Stimulated activated CD4-positive, alpha-beta T cell treated with anti-CD3 and anti-CD28 coated beads, TNF-alpha, amount 100 ng/mL, for 24 hours (primary cell): ENCODE results near the gene ATRNL1.

Experiments
- DNase-seq, 3 experiments: peaks; one replicate each; pipeline ENCODE4 v3.0.0-alpha.2; 2020; ENCODE audit warnings: low read depth in 3 of 3

The ATRNL1 gene

DNA sequence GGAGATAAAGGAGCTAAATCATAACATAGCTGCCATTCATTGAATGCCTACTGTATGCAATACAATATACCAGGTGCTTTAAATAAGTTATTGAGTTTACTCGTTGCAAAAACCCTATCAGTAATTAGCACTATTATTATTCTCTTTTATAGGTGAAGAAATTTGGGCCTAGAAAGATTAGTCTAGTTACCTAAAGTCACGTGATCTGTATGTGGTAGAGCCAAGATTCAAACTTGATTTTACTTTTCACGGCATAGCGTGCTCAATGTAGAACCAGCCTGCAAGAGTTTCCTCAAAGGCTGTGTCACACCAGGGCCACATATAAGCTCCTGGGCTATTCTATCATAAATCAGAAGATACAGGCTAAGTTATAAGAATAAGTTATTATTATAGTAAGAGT lies 740.0 kb downstream of the ATRNL1 start:
- no peak for DNase-seq

DNA sequence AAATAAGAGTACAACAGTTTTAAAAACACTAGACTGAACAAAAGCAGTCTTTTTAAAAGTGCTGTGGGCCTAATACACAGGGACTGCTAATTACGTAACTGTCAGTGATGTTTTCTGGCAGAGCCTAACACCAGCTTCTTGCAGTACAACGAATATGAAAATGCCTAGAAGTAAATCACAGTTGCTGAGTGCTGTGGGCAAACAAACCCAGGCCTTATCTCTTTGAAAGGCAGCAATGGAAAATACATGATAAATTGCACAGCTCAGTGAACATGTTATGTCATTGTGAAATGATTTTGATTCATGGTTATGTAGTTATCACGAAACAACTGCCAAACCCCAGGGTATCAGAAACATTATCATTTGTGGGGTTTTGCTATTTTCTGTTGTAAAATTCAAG lies 751.4 kb downstream of the ATRNL1 start:
- no peak for DNase-seq

DNA sequence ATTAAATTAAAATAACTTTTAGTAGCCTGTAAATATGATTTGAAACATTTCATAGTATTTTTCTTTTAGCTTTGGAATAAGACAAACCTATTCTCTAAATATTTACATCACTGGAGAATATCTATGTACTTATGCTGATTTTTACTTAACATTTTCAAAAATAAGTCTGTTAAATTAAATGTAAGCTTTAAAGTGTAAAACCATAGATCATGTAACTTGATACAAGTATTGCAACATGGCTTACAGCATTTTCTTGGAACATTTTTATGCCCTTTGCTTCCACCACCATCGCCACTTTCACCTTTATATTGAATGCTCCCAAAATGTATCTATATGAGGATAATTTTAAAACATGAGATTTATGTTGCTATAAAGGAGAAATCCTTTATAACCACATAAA lies 752.8 kb downstream of the ATRNL1 start:
- DNase-seq: no peak

DNA sequence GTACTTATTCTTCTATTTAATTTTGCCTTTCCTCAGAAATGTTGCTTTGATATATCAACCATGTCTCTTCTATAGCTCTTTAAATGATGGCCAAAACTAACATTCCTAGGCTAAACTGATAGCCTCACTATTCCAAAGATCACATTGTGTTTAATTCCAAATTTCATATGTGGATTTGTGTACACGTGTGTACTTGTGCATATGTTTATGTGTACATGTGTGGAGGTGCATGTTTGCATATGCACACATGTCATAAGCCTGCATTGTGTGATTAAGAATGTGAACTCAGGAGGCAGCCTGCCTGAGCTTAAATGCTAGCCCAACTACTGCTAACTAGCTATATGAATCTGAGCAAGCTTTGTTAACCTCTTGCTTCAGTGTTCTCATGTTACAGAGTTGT lies 753.4 kb downstream of the ATRNL1 start:
- DNase-seq: no peak

DNA sequence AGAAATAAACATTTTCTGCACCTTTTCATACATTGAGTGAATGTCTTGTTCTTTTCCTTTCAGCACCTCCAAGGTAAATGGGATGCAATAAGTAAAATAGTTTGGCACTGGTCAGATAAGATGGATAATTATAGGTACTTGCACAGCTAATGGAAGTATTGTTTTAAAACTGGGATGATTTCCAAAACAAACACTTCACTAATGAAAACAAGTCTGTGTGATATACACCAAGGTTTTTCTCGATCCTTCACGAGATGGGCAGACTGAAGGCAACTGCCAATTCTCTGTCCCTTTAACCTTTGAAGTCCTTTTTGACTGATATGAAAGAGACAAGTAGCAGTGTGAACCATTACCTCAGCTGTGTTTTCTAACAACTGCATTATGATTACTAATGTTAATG lies 756.0 kb downstream of the ATRNL1 start:
- DNase-seq: no peak

DNA sequence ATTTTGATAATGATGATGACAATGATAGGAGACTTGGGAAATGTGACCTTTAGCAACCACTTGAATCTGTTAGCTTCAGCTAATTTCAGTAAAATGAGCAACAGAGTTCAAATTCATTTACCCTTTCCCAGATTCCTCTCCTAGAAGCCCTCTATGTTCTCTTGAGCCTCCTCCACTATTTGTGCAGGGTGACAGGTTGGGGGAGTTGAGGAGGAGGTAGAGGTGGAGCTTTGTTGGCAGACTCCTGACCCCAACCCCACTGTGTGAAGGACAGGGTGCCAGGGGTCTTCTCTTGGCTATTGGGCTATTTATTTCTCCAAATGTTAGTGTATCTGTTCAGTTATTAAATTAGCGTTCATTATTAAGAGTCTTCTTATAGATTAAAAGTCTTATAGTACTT lies 757.5 kb downstream of the ATRNL1 start:
- DNase-seq: no peak

DNA sequence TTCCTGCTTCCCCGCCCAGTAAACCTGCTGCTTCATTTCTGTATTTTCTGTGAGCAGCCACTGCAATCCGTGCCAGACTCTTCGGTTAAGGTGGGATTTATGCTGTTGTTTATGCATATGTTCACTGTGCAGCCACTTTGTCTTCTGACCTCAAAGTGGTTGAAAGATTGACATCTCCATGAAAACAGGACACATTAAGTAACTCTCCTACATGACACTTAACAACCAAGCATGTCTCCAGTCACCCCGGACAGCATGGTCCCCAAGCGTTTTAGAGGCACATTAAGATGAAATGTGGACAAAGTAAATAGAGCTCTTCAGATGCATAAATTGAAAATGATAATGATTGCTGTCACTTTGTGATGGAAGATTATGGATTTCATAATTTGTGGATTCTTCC lies 758.5 kb downstream of the ATRNL1 start:
- DNase-seq: no peak

DNA sequence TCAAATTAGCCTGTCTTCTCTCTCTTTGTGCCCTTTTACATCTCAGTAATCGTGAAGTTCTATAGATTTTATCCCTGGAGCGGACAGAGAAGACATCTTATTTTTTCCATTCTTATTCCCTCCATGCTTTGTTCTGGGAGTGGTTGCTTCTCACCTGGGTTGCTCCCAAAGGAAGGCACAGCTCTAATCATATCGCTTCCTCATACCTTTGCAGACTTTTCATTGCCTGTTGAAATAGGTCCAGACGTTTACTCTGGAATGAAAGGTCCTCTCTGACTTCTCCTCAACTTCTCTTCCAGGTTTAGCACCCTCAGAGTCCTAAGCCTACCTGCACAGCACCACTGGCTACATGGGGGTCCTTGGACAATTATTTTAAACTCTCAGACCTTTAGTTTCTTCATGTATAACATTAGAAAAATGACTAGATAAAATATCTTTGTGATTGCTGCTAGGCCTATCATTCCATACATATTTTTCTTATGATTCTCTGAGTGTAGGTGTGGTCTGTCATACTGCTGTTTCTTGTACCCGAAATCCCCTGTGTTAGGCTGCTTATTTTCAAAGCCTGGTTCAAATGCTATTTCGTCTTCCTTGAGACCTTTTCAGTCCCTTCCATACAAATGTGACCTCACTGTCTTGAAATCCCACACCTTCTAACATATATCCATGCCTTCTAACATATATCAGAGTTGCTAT lies 761.7 kb downstream of the ATRNL1 start:
- no peak for DNase-seq

DNA sequence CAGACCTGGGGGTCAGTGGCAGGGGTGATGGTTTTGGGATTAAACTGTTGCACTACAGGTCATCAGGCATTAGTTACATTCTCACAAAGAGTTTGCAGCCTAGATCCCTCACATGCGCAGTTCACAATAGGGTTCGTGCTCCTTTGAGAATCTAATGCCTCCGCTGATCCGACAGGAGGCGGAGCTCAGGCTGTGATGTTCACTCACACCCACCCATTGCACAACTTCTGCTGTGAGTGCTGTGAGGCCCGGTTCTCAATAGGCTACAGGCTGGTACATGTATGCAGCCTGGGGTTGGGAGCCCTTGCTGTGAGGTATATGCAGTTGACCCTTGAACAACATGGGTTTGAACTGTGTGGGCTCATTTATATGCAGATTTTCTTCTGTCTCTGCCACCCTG lies 763.4 kb downstream of the ATRNL1 start:
- DNase-seq: no peak

DNA sequence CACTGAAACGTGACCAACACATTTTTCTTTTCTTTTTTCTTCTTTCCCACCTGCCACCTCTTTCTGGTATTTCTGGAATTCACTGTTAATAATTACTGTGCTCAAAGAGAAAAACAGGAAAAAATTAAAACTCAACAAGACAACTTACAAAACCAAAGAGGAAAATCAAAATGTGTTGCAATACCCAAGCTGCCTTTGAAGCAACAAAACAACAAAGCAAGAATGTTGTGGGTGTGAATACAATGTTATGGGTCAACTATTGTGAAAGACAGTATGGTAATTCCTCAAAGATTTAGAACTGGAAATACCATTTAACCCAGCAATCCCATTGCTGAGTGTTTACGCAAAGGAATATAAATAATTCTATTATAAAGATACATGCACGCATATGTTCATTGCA lies 764.7 kb downstream of the ATRNL1 start:
- no peak for DNase-seq

DNA sequence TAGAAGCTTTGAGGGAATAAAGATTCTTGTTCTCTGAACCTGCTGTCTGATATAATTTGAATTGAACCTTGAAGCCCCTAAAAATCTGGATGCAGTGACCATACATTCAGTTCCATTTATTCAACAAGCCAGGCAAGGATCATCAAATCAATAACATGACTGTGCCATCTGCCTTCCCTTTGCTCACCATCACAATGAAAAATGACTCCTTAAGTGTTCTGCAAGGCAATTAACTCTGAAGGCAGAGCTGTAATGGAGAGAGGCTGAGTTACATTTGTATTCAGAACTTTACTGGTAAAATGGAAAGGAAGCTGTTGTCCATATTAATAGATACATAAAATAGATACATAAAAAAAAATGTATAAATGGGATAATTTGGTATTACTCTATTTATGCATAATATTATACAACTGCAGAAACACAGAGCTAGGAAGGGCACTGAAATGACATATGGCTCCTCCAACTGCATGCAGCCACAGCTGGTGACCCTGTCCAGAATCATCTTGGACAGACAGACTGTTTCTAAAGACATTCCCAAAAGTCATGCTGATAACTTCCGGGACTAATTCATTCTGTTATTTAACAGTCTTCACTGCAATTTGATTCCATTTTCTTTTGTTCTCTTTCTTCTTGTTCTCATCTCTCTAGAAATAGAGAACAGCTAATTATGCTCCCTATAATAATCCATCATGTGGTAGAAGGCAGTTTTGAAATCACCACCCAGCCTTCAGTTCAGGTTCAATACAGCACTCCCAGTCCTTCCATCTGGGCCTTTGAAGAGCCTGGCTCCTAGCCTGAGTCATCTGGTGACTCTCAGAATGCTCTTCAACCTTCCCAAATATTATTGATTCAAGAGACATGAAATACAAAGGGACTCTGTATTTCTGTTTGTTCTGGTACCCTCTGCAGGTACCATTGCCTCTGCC lies 767.3 kb downstream of the ATRNL1 start:
- DNase-seq: no peak

DNA sequence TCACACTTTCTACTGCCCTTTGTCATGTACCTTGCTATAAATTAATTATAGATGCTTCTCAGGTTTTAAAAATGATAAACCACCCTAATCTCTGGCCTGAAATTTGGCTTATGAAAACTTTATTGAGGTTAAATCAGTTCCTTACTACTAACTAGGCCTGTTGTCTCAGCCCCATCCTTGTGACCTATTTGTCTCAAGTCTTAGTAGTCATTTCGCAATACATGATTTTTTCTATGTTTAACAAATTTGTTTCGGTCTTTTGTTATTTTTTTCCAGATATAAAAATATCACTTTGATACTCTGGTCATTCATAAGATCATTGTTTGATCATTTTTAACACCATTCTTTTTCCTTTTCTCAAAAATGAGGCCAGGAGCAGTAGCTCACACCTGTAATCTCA lies 768.3 kb downstream of the ATRNL1 start:
- DNase-seq: no peak

DNA sequence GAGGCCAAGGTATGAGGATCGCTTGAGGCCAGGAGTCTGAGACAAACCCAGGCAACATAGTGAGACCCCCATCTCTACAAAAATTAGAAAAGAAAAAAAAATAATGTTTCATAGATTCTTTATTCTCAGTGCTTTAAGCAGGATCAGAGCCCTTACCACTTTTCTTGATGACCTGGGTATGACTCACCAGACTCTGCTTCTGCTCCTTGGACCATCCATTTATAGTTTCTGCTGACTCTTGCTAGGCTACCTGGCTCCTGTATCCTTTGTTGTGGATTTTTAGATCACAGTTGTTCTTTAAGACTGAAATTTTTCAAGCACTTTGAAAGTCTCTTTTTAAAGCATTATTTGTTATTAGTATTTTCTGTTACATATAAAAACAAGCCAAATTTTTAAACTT lies 768.7 kb downstream of the ATRNL1 start:
- no peak for DNase-seq

DNA sequence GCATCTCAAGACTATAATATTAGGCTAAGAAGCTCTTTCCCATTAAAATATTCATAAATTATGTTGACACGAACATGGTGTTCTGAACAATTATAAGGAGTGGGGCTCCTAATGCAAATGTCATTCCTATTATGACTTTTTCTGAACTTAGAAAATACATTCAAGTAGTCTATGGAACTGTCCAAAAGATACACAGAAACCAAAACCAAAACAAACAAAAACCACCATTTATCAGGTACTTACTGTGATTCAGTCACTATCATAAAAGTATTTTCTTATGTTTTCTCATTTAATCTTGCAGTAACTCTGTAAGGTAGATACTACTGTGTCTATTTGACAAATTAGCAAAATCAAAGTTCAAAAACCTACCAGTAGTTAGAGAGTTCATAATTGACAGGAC lies 773.0 kb downstream of the ATRNL1 start:
- no peak for DNase-seq

DNA sequence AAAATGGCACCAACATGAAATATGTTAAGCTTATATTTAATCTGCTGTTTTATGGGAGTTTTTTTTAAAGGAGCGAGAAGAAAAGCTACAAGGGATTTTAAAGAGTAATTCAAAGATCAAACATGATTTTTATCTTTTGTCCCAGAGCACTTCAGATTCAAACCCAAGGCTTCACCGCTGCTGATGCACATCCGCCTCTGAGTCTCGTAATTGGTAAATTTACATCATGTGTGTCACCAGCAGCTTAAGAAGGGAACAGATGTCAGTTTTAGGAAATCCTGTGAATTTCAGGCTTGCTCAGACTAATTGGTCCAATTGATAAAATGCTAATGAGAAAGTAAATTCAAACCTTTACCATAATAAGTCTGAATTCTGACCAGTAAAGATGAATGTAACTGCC lies 773.5 kb downstream of the ATRNL1 start:
- DNase-seq: no peak

DNA sequence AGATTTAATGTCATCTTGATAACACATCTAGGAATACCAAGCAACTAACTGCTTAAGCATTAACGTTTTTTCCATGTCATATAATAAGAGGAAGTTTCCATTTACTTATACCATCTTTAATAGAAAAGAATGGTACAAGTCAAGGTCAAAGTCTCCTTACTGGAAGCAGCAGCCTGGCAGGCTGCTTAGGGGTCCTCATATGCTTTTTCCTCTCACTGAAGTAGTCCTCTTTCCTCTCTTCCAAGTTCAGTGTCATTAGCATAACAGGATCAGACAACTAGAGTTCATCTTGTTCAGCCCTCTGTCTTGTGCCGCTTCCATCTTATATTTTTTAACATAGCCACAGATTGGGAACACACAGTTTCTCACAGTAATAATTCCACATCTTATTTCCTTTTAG lies 774.1 kb downstream of the ATRNL1 start:
- DNase-seq: no peak

DNA sequence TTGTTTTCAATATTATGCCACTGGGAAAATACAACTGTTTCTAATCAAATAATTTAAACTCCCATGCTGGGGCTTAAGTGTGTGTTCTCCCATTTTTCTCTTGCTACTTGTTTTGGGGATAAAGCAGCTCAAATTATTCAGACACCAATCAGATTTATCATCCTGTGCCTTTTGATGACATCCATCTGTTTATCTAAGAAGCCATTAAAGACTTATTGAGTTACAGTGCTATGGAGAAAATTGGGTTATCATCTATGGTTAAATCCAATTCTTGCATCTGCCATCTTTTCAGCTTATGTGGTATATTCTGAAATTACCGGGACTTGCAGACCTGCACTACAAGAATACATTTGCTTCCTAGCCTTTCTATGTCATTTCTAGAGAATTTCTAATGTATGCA lies 778.7 kb downstream of the ATRNL1 start:
- DNase-seq: no peak

DNA sequence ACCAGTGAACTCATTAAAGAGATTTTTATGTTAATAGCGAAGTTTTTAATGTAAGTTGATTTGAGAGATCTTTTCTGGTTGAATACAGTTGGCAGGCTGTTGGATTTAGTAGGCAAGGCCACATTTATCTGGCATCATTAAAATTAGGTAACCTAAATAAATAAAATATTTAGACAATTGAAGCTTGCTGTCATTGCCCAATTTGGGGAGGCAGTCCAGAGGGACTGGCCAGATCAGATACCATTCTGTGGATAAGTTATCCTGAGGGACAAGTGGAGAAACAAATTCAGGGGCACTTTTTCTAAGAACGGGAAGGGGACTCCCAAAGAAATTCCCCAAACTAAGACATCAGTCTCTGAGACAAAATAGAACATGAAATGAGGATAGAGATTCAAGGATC lies 782.0 kb downstream of the ATRNL1 start:
- DNase-seq: no peak

DNA sequence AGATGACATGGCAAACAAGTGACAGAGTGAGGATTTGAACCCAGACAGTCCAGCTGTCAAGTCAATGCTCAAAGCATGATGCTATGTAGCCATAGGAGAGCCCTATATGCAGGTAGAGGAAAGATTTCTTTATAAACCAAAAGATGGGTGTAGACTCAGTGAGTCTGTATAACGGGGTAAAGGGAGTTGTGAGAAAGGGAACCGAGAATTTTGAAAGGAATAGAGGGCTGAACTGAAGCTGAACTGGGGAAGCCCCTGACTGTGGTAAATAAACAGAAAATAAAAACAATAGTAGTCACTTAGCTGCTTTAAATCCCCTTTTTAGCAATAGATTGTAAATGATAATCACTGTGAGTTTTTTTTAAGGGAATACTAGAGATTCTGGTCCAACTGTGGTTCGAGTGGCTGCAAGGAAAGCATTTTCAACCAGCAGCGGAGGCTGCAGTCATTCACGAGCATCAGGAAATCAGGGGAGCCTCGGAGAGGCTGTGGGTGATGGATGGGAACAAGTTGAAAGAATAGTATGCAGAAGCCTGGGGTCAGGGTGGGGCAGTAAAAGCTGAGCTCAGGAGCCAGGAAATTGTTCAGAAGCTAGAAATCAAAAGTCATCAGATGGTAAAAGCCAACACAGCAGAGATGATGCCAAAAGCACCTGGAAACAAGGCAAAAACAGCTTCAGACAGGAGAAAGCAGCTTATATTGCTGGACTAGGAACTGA lies 786.4 kb downstream of the ATRNL1 start:
- no peak for DNase-seq

DNA sequence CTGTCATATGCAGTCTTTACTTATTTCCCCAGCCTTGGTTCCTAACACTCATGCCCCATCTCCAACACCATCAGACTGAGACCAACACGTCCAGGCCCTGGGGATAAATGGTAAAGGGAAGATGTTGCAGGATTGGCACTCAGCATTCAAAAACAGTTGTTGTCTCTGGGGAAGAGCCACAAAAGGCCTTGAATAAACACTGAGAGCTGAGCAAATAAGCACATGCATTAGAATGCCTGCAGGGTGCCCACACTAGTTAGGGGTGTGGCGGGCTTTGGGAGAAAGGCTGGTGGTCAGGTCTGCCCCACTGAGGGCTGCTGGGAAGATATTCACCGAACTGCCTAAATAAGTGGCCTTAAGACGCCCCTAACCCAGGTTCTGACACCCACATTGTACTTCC lies 788.9 kb downstream of the ATRNL1 start:
- DNase-seq: no peak

DNA sequence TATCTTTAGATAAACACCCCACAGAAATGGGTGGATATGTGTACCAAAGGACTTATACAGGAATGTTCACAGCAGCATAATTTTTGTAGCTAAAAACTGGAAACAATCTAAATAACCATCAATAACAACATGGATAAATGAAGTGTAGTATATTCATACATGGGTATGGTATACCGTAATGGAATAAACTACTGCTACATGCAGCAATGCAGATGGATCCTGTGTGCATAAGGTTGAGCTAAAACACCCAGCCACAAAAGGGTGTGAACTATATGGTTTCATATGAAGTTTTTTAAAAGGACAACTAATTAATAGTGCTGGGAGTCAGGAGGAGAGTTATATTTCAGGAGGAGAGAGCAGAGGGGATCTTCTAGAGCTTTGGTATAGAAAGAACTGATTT lies 790.2 kb downstream of the ATRNL1 start:
- DNase-seq: no peak

DNA sequence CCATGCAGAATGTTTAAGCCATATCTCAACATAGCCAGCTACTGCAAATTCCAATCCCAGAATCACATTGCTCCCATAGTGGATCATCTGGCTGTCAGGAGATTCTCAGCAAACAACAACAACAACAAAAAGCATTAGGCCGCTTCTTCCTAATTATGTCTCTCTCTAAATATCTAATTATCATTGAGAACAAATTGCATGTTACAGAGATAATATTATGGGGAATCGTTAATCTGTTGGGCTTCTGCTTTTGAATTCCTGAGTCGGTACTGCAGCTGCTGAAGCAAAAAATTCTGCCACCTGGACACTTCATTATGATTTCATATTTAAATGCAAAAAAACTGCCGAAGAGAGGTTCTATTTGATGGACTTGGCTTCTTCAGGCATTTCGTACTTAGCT lies 791.2 kb downstream of the ATRNL1 start:
- DNase-seq: no peak

DNA sequence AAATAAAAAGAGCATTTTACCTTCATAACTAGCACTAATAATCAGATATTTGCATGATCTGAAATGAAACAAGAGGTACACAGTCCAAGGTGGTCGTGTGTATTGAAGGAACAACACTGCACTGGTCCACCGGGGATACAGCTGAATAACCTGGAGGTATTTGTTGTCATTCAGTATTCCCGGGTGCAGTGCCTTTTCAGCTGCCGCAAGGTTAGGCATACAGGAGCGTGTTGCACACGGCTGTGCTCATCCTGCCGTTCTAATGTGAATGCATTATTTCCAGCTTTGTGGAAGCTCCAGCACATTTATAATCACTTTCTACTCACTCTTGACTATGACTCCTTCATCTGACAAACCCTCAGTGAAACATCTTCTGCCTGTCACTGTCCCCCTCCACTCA lies 802.0 kb downstream of the ATRNL1 start:
- DNase-seq: no peak
